HG03521 (cell line): ENCODE results near the gene SLC25A22.

ENCODE experiments used
- ATAC-seq: cut with Tn5 transposase; IDR thresholded peaks from one replicate; pipeline ENCODE4 v1.9.1; 2021; ENCODE audit warnings: mild to moderate bottlenecking, moderate library complexity; ENCODE audit not compliant: unreplicated experiment

SLC25A22 gene

GRCh38 chr11:774873-775592 lies 23.0 kb downstream of the SLC25A22 start:
- ATAC-seq = no peak

GRCh38 chr11:773830-774229 lies 24.3 kb downstream of the SLC25A22 start:
- no peak for ATAC-seq

GRCh38 chr11:773425-773824 lies 24.7 kb downstream of the SLC25A22 start:
- no peak for ATAC-seq

- no peak for ATAC-seq
Measured at GRCh38 chr11:772429-773390, 25.4 kb downstream of the SLC25A22 start.

GRCh38 chr11:771617-772204 lies 26.4 kb downstream of the SLC25A22 start:
- no peak for ATAC-seq

- no peak for ATAC-seq
Measured at GRCh38 chr11:770642-771616, 27.2 kb downstream of the SLC25A22 start.

- no peak for ATAC-seq
Measured at GRCh38 chr11:769887-770641, 28.0 kb downstream of the SLC25A22 start.

GRCh38 chr11:767238-767637 lies 30.8 kb downstream of the SLC25A22 start:
- no peak for ATAC-seq

GRCh38 chr11:766936-767210 lies 31.2 kb downstream of the SLC25A22 start:
- no peak for ATAC-seq

GRCh38 chr11:766106-766935 lies 31.8 kb downstream of the SLC25A22 start:
- ATAC-seq = no peak

- no peak for ATAC-seq
Measured at GRCh38 chr11:765802-766091, 32.3 kb downstream of the SLC25A22 start.

- ATAC-seq = no peak
Measured at GRCh38 chr11:765025-765801, 32.9 kb downstream of the SLC25A22 start.

GRCh38 chr11:764322-765024 lies 33.6 kb downstream of the SLC25A22 start:
- no peak for ATAC-seq

- ATAC-seq = no peak
Measured at GRCh38 chr11:763549-764321, 34.3 kb downstream of the SLC25A22 start.

GRCh38 chr11:763073-763463 lies 35.0 kb downstream of the SLC25A22 start:
- ATAC-seq = no peak

GRCh38 chr11:762421-763072 lies 35.5 kb downstream of the SLC25A22 start:
- ATAC-seq = no peak
